ENCODE data around the gene HK1.

HK1 gene

DNA sequence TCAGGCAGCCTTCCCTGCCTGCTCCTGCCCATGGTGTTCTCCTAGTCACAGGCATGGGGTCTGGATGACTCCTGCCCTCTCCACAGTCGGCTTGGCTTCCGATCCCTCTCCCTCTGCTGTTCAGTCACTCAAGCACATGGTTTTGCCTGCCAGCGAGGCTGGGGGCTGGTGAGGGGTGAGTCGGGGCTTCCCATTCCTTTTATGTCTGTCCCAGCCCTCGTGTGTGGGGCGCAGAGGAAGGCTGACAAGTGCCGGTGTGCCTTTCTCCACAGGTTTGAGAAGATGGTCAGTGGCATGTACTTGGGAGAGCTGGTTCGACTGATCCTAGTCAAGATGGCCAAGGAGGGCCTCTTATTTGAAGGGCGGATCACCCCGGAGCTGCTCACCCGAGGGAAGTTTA is 98.4 kb downstream of the HK1 start:
- TF ChIP-seq CTCF (IDR thresholded peaks at IDR 0.05), result no peak
- H3K27ac ChIP-seq, result peak overlapping the region; percentile 45

DNA sequence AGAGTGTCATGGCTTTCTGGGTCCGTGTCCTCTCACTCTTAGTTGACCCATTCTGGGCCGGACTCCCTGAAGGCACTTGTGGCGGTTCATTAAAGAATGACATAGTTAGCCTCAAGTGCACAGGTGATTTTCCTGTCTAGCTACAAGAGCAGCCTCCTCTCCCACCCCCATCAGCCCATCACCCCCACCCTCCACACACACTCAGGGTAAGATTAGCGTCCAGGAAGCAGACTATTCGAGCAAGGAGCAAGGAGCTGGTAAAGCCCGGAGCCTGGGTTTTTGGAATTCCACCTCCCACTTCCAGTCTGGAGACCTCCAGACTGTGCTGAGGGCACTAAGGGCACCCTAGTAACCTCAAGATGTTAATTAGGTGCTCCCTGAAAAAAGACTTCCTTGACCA is 98.9 kb downstream of the HK1 start:
- H3K9me3 ChIP-seq (ENCODE audit: control insufficient read depth, low read length), result no peaks in the 10 kb centered on the region
- H3K79me2 ChIP-seq, result peaks cover 2% of the 10 kb centered on the region
- no peaks in the 10 kb centered on the region for H3K36me3 ChIP-seq (ENCODE audit: control insufficient read depth, insufficient read depth, low read length)
- H3K9ac ChIP-seq, result no peak overlapping the region
- peak overlapping the region; percentile 45 for H3K27ac ChIP-seq
- H3K4me1 ChIP-seq, result peaks cover 7% of the 10 kb centered on the region
- H3K4me3 ChIP-seq (ENCODE audit: low read depth, low read length), result no peak overlapping the region
- H2AFZ ChIP-seq, result no peak overlapping the region
- no peak for TF ChIP-seq CTCF (IDR thresholded peaks at IDR 0.05)
- H3K4me2 ChIP-seq (ENCODE audit: low read length), result no peak overlapping the region
- no peaks in the 10 kb centered on the region for H3K27me3 ChIP-seq (ENCODE audit: control insufficient read depth, insufficient read depth, low read length)

More for the DNA sequence above, 98.4 kb downstream of the HK1 start:
- Histone ChIP-seq H3K36me3 (ENCODE audit: control insufficient read depth, insufficient read depth, low read length) (no peaks in the 10 kb centered on the region), H3K4me2 (ENCODE audit: low read length) (no peak overlapping the region), H3K4me1 (peaks cover 7% of the 10 kb centered on the region), H3K4me3 (ENCODE audit: low read depth, low read length) (no peak overlapping the region), H3K79me2 (peaks cover 2% of the 10 kb centered on the region), H2AFZ (no peak overlapping the region), H3K9ac (no peak overlapping the region), H3K27me3 (ENCODE audit: control insufficient read depth, insufficient read depth, low read length) (no peaks in the 10 kb centered on the region), H3K9me3 (ENCODE audit: control insufficient read depth, low read length) (no peaks in the 10 kb centered on the region)

DNA sequence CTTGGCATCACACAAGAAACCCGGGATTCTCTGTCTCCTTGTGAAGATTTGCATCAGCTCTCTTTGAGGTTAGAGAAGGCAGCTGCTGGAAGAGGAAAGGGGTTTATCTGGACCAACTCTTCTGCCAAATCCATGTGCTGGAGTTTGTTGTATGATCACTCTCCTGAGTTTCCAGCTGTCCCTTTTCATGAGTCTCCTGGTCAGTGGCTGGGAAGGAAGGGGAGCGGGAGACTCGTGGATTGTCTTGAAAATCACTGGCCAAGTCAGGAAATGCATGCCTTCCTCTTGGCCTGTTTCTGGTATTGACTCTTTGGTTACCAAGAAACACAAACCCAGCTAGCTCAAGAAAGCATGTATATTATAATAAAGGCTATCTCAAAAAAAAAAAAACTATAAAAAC is 99.6 kb downstream of the HK1 start:
- TF ChIP-seq CTCF (IDR thresholded peaks at IDR 0.05), result no peak
- H3K9ac ChIP-seq, result no peak overlapping the region
- no peak overlapping the region for H3K4me3 ChIP-seq (ENCODE audit: low read depth, low read length)
- no peaks in the 10 kb centered on the region for H3K9me3 ChIP-seq (ENCODE audit: control insufficient read depth, low read length)
- H3K79me2 ChIP-seq, result peaks cover 2% of the 10 kb centered on the region
- H3K4me1 ChIP-seq, result peaks cover 7% of the 10 kb centered on the region
- no peaks in the 10 kb centered on the region for H3K36me3 ChIP-seq (ENCODE audit: control insufficient read depth, insufficient read depth, low read length)
- H3K27ac ChIP-seq, result peak overlapping the region; percentile 52
- no peak overlapping the region for H3K4me2 ChIP-seq (ENCODE audit: low read length)
- no peak overlapping the region for H2AFZ ChIP-seq
- H3K27me3 ChIP-seq (ENCODE audit: control insufficient read depth, insufficient read depth, low read length), result no peaks in the 10 kb centered on the region

- H3K9ac ChIP-seq, result no peak overlapping the region
- peaks cover 2% of the 10 kb centered on the region for H3K79me2 ChIP-seq
- H3K27ac ChIP-seq, result no peak overlapping the region
- no peak overlapping the region for H3K4me2 ChIP-seq (ENCODE audit: low read length)
- no peak overlapping the region for H3K4me3 ChIP-seq (ENCODE audit: low read depth, low read length)
- H3K27me3 ChIP-seq (ENCODE audit: control insufficient read depth, insufficient read depth, low read length), result no peaks in the 10 kb centered on the region
- H2AFZ ChIP-seq, result no peak overlapping the region
- H3K9me3 ChIP-seq (ENCODE audit: control insufficient read depth, low read length), result no peaks in the 10 kb centered on the region
- peaks cover 7% of the 10 kb centered on the region for H3K4me1 ChIP-seq
- TF ChIP-seq CTCF (IDR thresholded peaks at IDR 0.05), result no peak
- no peaks in the 10 kb centered on the region for H3K36me3 ChIP-seq (ENCODE audit: control insufficient read depth, insufficient read depth, low read length)
These were observed 101.5 kb downstream of the HK1 start for GRCh38 chr10:69379800-69380199.

DNA sequence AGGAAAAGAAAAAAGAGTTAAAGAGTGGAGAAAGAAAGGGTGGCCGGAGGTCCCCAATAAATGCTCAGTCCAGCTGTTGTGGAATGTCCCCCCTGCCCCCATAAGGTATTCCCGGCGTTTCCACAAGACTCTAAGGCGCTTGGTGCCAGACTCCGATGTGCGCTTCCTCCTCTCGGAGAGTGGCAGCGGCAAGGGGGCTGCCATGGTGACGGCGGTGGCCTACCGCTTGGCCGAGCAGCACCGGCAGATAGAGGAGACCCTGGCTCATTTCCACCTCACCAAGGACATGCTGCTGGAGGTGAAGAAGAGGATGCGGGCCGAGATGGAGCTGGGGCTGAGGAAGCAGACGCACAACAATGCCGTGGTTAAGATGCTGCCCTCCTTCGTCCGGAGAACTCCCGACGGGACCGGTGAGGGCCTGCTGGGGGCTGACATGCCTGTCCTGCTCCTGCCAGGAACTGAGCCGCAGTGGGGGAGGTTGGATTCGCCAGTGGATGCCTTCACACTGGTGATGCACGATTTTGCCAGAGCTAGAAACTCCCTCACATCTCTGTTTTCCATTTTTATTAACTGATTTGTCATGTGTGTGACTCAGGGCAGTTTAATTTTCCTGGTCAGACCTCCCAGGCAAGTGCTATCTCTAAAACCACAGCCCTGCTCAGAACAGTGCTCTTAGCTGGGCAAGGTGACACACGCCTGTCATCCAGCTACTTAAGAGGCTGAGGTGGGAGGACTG is 104.3 kb downstream of the HK1 start:
- H3K79me2 ChIP-seq, result peaks cover 2% of the 10 kb centered on the region
- H3K4me2 ChIP-seq (ENCODE audit: low read length), result no peak overlapping the region
- no peak for TF ChIP-seq CTCF (IDR thresholded peaks at IDR 0.05)
- no peak overlapping the region for H3K9ac ChIP-seq
- H2AFZ ChIP-seq, result no peak overlapping the region
- H3K27ac ChIP-seq, result no peak overlapping the region
- H3K9me3 ChIP-seq (ENCODE audit: control insufficient read depth, low read length), result no peaks in the 10 kb centered on the region
- no peak overlapping the region for H3K4me3 ChIP-seq (ENCODE audit: low read depth, low read length)
- no peaks in the 10 kb centered on the region for H3K4me1 ChIP-seq
- H3K36me3 ChIP-seq (ENCODE audit: control insufficient read depth, insufficient read depth, low read length), result no peaks in the 10 kb centered on the region
- H3K27me3 ChIP-seq (ENCODE audit: control insufficient read depth, insufficient read depth, low read length), result no peaks in the 10 kb centered on the region

Data from parathyroid adenoma (tissue), 2 donors.